Measurements from ENCODE around the gene GPC1.

GPC1 gene

DNA sequence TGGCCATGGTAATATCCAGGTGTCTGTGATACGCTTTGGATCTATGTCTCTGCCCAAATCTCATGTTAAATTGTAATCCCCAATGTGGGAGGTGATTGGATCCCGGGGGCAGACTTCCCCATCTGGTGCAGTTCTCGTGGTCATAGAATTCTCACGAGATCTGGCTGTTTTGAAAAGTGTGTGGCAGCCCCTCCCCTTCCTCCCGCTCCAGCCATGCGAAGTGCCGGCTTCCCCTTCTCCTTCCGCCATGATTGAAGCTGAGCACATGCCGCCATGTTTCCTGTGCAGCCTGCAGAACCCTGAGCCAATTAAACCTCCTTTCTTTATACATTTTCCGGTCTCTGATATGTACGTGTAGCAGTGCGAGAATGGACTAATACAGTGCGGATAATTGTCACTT lies 42.5 kb downstream of the GPC1 start:
- no peak overlapping the region for H3K4me3 ChIP-seq (ENCODE audit: control insufficient read depth, low read depth, low read length)
- TF ChIP-seq, protein P1, sequence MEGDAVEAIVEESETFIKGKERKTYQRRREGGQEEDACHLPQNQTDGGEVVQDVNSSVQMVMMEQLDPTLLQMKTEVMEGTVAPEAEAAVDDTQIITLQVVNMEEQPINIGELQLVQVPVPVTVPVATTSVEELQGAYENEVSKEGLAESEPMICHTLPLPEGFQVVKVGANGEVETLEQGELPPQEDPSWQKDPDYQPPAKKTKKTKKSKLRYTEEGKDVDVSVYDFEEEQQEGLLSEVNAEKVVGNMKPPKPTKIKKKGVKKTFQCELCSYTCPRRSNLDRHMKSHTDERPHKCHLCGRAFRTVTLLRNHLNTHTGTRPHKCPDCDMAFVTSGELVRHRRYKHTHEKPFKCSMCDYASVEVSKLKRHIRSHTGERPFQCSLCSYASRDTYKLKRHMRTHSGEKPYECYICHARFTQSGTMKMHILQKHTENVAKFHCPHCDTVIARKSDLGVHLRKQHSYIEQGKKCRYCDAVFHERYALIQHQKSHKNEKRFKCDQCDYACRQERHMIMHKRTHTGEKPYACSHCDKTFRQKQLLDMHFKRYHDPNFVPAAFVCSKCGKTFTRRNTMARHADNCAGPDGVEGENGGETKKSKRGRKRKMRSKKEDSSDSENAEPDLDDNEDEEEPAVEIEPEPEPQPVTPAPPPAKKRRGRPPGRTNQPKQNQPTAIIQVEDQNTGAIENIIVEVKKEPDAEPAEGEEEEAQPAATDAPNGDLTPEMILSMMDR (IDR thresholded peaks at IDR 0.05; ENCODE audit: control insufficient read depth, insufficient read depth, low read depth, low read length, missing control alignments): no peak
- no peak for DNase-seq (ENCODE audit: low read depth)

DNA sequence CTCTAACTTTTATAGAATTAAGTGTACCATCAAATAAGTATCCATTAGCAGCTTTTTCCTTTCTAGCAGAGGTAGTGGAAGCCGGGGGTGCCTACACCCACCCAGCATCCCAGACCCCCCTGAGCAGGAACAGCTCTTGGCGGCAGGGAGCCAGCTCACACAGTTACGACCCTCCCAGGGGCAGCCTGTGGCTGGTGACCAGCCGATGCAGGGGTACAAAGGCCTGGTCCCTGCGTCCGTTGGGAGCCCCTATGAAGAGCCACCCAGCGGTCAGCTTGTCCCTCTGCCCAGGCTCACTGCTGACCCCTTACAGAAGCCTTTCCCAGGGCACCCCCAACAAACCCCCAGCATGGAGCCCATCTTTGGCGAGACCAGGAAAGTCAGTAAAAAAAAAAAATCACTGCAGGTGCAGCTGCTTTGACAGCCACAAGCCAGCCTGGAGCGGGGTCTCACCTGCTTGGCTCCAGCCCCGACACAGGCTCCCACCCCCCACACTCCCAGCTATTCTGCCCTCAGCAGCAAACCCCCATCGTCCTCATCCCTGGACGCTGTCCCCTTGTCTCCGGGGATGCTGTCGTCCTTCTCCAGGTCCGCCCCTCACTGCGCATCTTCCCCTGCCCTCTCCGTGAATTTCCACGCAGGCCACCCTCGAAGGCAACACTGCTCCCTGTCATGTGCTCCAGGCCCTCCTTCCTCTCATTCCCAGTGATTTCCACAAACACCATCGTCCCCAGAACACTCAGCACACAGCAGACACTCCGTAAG lies 43.1 kb downstream of the GPC1 start:
- H3K4me3 ChIP-seq (ENCODE audit: control insufficient read depth, low read depth, low read length): no peak overlapping the region
- DNase-seq (ENCODE audit: low read depth): no peak
- TF ChIP-seq, protein P1 (IDR thresholded peaks at IDR 0.05; ENCODE audit: control insufficient read depth, insufficient read depth, low read depth, low read length, missing control alignments): no peak

DNA sequence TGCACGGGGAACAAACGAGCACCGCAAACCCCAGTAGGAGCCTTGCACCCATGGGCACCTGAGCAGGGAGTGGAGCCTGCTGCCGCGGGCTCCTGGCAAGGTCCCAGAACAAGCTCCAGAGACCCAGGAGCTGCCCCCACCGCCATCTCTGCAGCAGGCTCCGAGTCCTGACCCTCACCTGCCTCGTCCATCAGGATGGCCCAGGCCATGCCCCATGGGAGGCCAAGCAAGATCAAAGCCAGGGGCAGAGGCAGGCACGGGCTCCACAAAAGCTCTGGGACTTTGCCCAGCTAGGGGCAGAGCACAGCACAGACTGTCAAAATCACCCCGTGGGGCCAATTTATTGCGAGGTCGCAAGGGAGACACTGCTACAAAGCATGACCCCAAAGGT lies 43.6 kb downstream of the GPC1 start:
- H3K4me3 ChIP-seq (ENCODE audit: control insufficient read depth, low read depth, low read length): no peak overlapping the region
- TF ChIP-seq, protein P1 (IDR thresholded peaks at IDR 0.05; ENCODE audit: control insufficient read depth, insufficient read depth, low read depth, low read length, missing control alignments): no peak
- no peak for DNase-seq (ENCODE audit: low read depth)

DNA sequence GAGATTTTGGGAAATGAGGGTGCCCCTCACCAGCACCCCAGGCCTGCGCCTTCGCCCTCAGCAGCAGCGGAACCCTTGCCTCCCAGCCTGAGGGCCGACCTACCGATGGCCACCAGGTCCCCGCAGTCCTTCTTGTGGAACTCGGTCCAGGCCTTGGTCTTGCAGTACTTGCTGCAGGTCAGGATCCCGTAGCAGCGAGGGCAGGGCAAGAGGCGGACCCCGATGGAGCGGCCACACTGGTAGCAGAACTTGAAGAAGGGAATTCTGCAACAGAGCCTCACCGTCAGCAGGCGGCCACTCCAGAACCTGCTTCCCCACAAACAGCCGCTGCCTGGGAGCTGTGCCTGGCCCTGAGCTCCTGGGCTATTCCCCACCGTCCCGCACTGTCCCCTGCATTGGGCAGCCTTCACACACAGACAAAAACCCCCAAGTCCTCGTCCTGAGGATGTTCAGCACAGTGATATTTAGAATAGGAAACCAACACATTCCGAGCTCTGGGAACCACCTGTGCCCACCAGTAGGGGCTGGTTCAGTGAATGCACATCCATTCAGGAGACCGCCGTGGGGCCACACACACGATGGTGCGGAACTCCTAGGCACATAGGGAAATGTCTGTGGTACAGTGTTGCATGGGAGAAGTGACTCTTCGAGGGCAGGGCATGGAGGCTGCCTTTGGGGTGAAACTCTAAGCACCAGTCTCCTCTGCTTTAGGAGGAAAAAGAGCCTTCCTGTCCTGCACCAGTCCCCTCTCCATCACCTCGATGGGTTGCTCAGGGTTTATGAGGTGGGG lies 45.6 kb downstream of the GPC1 start:
- H3K4me3 ChIP-seq (ENCODE audit: control insufficient read depth, low read depth, low read length): no peak overlapping the region
- no peak for DNase-seq (ENCODE audit: low read depth)
- TF ChIP-seq, protein P1 (IDR thresholded peaks at IDR 0.05; ENCODE audit: control insufficient read depth, insufficient read depth, low read depth, low read length, missing control alignments): no peak

DNA sequence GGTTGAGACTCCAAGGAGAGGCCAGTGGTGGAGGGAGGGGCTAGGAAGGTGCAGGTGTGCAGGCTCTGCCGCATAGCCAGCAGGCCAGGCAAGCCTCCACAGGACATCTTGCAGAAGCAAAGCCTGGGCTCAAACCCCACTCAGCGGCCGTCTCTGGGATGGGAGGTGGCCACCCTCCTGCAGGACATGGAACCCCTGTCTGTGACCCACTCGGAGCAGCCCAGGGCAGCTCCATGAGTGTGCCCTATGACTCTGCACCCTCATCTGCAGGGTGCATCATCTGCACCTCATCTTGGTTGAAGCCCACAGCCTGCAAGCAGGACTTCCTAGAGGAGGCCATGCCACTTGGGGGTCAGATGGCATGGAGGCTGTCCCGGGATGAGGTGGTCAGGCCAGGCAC lies 46.3 kb downstream of the GPC1 start:
- DNase-seq (ENCODE audit: low read depth): no peak
- TF ChIP-seq, protein P1 (IDR thresholded peaks at IDR 0.05; ENCODE audit: control insufficient read depth, insufficient read depth, low read depth, low read length, missing control alignments): no peak
- no peak overlapping the region for H3K4me3 ChIP-seq (ENCODE audit: control insufficient read depth, low read depth, low read length)

DNA sequence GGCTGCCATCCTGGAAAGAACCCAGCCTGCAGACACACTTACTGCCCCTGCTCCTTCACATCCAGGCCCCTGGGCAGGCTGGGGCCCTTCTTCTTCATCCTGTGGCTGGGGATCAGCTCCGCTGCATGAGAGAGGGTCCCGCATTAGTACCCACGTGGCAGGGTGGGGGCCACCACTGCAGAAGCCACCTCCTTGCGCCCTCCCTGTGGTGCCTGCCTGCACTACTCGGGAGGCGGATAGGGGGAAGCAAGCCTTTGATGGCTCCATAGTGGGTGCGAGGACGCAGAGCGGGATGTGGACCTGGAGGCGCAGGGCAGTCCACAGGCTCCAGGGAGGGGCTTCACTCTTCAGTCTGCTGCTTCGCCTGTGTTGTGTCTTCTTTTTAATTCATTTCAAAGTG lies 46.7 kb downstream of the GPC1 start:
- no peak for DNase-seq (ENCODE audit: low read depth)
- TF ChIP-seq, protein P1 (IDR thresholded peaks at IDR 0.05; ENCODE audit: control insufficient read depth, insufficient read depth, low read depth, low read length, missing control alignments): no peak
- H3K4me3 ChIP-seq (ENCODE audit: control insufficient read depth, low read depth, low read length): no peak overlapping the region
